HepG2 (cell line): Measurements from ENCODE around the gene HOXA7. TPM values are rescaled to one million over a fixed set of nuclear protein-coding genes. Genes with fewer than 3 reads are reported as not detected.

Experiments
- AHR ChIP-seq: IDR thresholded peaks from 2 replicates; pipeline ENCODE4 v1.6.1; 2018; ENCODE audit warnings: missing genetic modification reagents, missing compliant biosample characterization
- ATF1 ChIP-seq: IDR thresholded peaks from 2 replicates; pipeline ENCODE4 v1.6.1; 2016; ENCODE audit warnings: mild to moderate bottlenecking, control low read depth
- CERS6 ChIP-seq: sonication (generic); formaldehyde crosslinking; IDR thresholded peaks from 2 replicates; pipeline ENCODE4 v1.5.0; 2020; ENCODE audit warnings: missing genetic modification reagents
- HNRNPH1 ChIP-seq: fragments of 200-400 bp; formaldehyde crosslinking; optimal IDR thresholded peaks from 2 replicates; pipeline ENCODE3; 2017; ENCODE audit warnings: mild to moderate bottlenecking, low read depth, low read length
- JDP2 ChIP-seq: sonication (generic); formaldehyde crosslinking; IDR thresholded peaks from 2 replicates; pipeline ENCODE4 v1.8.1; 2022; ENCODE audit warnings: missing genetic modification reagents, borderline replicate concordance
- KAT7 ChIP-seq: IDR thresholded peaks from 2 replicates; pipeline ENCODE4 v1.6.1; 2018; ENCODE audit warnings: borderline replicate concordance, missing compliant biosample characterization
- MEF2D ChIP-seq: sonication (generic); formaldehyde crosslinking; IDR thresholded peaks from 2 replicates; pipeline ENCODE4 v1.5.1; 2020; ENCODE audit warnings: mild to moderate bottlenecking, missing genetic modification reagents
- MIER3 ChIP-seq: IDR thresholded peaks from 2 replicates; pipeline ENCODE4 v1.6.1; 2016; ENCODE audit warnings: missing compliant biosample characterization, borderline replicate concordance
- NFE2L1 ChIP-seq: sonication (generic); formaldehyde crosslinking; IDR thresholded peaks from 2 replicates; pipeline ENCODE4 v1.4.0; 2020; ENCODE audit warnings: missing genetic modification reagents, mild to moderate bottlenecking, borderline replicate concordance
- NR2C2 ChIP-seq: sonication (generic); formaldehyde crosslinking; IDR thresholded peaks from 2 replicates; pipeline ENCODE4 v1.4.0; 2020; ENCODE audit warnings: missing genetic modification reagents, mild to moderate bottlenecking, moderate library complexity, borderline replicate concordance
- POLR2AphosphoS5 ChIP-seq: IDR thresholded peaks from 2 replicates; pipeline ENCODE4 v1.6.1; 2012; ENCODE audit warnings: low read depth, low read length
- POLR2G ChIP-seq: fragments of 200-400 bp; formaldehyde crosslinking; IDR thresholded peaks from 2 replicates; pipeline ENCODE4 v1.6.1; 2018; ENCODE audit warnings: mild to moderate bottlenecking, low read depth, low read length, moderate library complexity
- RBM39 ChIP-seq: fragments of 200-400 bp; formaldehyde crosslinking; IDR thresholded peaks from one replicate; pipeline ENCODE4 v1.6.1; 2018; ENCODE audit warnings: antibody characterized with exemption, mild to moderate bottlenecking, low read depth, low read length; ENCODE audit not compliant: poor library complexity, severe bottlenecking
- REL ChIP-seq: sonication (generic); formaldehyde crosslinking; conservative IDR thresholded peaks from 2 replicates; pipeline ENCODE4 v1.8.0; 2022; ENCODE audit warnings: mild to moderate bottlenecking, missing genetic modification reagents, moderate library complexity
- STAG1 ChIP-seq: sonication (generic); formaldehyde crosslinking; IDR thresholded peaks from 2 replicates; pipeline ENCODE4 v1.4.0; 2020; ENCODE audit warnings: missing genetic modification reagents
- ZNF367 ChIP-seq: sonication (generic); formaldehyde crosslinking; IDR thresholded peaks from 2 replicates; pipeline ENCODE4 v1.4.0; 2020; ENCODE audit warnings: missing genetic modification reagents, borderline replicate concordance
- ZNF414 ChIP-seq: sonication (generic); formaldehyde crosslinking; IDR thresholded peaks from 2 replicates; pipeline ENCODE4 v1.5.0; 2020; ENCODE audit warnings: missing genetic modification reagents
- ZNF431 ChIP-seq: sonication (generic); formaldehyde crosslinking; IDR thresholded peaks from 2 replicates; pipeline ENCODE4 v1.9.0; 2022; ENCODE audit warnings: missing genetic modification reagents, low read depth, mild to moderate bottlenecking, borderline replicate concordance
- ZNF501 ChIP-seq: sonication (generic); formaldehyde crosslinking; IDR thresholded peaks from 2 replicates; pipeline ENCODE4 v1.5.1; 2020; ENCODE audit warnings: mild to moderate bottlenecking, moderate library complexity, missing genetic modification reagents
- ZNF614 ChIP-seq: IDR thresholded peaks from 2 replicates; pipeline ENCODE4 v1.6.1; 2018; ENCODE audit warnings: missing biosample characterization, missing genetic modification reagents, inconsistent platforms, borderline replicate concordance
- ZNF766 ChIP-seq: sonication (generic); formaldehyde crosslinking; IDR thresholded peaks from 2 replicates; pipeline ENCODE4 v1.5.0; 2020; ENCODE audit warnings: missing genetic modification reagents, borderline replicate concordance
- ZNF792 ChIP-seq: IDR thresholded peaks from 2 replicates; pipeline ENCODE4 v1.6.1; 2016
- ZNF879 ChIP-seq: sonication (generic); formaldehyde crosslinking; IDR thresholded peaks from 2 replicates; pipeline ENCODE4 v1.8.1; 2023; ENCODE audit warnings: missing genetic modification reagents
- polyA plus RNA-seq, 8 experiments: library from polyadenylated mRNA; depleted of rRNA in 3 of 8; stranded (reverse) in 7 of 8; unstranded in 1 of 8; fragments of >200 nt; fragmentation: Illumina TruSeq in 4 of 8; extraction: Trizol in 4 of 8; gene quantifications; 2 replicates each; pipeline versions ENCODE4 v1.2.1 to v1.2.3, GENCODE V29; 2011 to 2016; ENCODE audit warnings: low read depth in 4 of 8, missing spikeins in 1 of 8, mixed read lengths in 1 of 8; ENCODE audit not compliant: insufficient read depth in 1 of 8
- total RNA-seq, 5 experiments: library from RNA; depleted of rRNA; stranded (reverse); fragments of >200 nt; fragmentation: Illumina TruSeq; extraction: Trizol; gene quantifications; 2 replicates each; pipeline ENCODE4 v1.2.3, GENCODE V29; 2016; ENCODE audit warnings: low read depth in 1 of 5
- TF ChIP-seq, protein P1 (sequence below): sonication (generic); formaldehyde crosslinking; IDR thresholded peaks from 2 replicates; pipeline ENCODE4 v1.5.1; 2020; ENCODE audit warnings: missing genetic modification reagents, mild to moderate bottlenecking, borderline replicate concordance
- TF ChIP-seq, protein P2 (sequence below): sonication (generic); formaldehyde crosslinking; IDR thresholded peaks from 2 replicates; pipeline ENCODE4 v1.5.0; 2020; ENCODE audit warnings: mild to moderate bottlenecking, missing genetic modification reagents

The HOXA7 gene
- total and polyA plus RNA-seq, 2 of the 13 experiments (the other 11 are each of a cell fraction or from before 2014, with no cell fraction given): 0.05 TPM; not detected in 1

DNA sequence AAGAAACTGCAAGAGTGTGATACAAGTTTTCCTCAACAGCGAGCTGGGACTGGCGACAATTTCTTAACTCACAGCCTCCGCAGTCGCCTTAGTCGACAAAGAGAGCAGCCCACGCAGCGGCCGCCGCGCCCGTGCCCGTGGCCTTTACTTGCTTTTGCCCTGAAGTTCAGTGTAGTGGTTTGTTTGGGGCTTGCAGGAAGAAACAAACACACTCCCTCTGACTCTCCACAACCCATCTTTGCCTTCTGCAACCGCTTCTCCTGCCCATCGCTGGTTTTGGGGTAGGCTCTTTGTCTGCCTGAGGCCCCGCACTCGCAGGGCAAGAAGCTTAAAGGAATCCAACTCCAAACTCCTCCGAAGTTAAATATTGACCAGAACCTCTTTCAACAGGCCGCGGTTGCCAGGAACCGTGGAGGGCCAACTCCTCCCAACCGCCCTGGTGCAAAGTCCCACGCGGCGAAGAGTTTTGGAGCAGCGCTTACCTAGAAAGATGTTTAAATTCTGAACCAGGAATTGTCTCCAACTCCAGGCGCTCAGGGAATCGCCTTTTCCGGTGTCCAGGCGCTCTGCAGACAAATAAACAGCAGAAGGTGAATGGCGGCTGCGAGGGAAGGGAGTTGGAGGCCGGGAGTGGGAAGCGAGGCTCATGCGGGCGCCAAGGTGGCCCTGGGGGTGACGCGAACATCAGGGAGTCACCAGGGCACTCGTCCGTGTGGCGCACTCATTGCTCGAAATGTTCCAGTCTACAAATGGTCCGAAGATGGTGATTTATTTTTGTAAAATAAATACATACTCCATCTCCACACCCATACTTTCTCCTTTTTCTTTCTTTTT, 34.2 kb downstream of the HOXA7 start (continued):
- TF ChIP-seq ZNF367 (CRISPR knock-in tag) (no peak), POLR2AphosphoS5 (peak; percentile 93), POLR2G (peak; percentile 97), REL (no peak), NFE2L1 (CRISPR knock-in tag) (no peak), ZNF792 (CRISPR knock-in tag) (0 out of 2 replicates have a peak, but pooled peaks have one; percentile 64), ZNF614 (CRISPR knock-in tag) (peak; percentile 67), ZNF501 (CRISPR knock-in tag) (peak; percentile 76), ZNF766 (no peak; the same call in 1 of the 2 replicates), ZNF879 (CRISPR knock-in tag) (no peak), ZNF431 (CRISPR knock-in tag) (0 out of 2 replicates have a peak, but pooled peaks have one; percentile 42), HNRNPH1 (no peak), RBM39 (no peak), NR2C2 (CRISPR knock-in tag) (no peak), ZNF414 (CRISPR knock-in tag) (no peak), AHR (no peak), CERS6 (CRISPR knock-in tag) (no peak), KAT7 (CRISPR knock-in tag) (0 out of 2 replicates have a peak, but pooled peaks have one; percentile 31), JDP2 (CRISPR knock-in tag) (no peak), ATF1 (CRISPR knock-in tag) (no peak), STAG1 (peak; percentile 9; the same call in 1 of the 2 replicates), MIER3 (no peak), MEF2D (0 out of 2 replicates have a peak, but pooled peaks have one; percentile 38)
- TF ChIP-seq, protein P1, sequence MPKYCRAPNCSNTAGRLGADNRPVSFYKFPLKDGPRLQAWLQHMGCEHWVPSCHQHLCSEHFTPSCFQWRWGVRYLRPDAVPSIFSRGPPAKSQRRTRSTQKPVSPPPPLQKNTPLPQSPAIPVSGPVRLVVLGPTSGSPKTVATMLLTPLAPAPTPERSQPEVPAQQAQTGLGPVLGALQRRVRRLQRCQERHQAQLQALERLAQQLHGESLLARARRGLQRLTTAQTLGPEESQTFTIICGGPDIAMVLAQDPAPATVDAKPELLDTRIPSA: no peak
- TF ChIP-seq, protein P2, sequence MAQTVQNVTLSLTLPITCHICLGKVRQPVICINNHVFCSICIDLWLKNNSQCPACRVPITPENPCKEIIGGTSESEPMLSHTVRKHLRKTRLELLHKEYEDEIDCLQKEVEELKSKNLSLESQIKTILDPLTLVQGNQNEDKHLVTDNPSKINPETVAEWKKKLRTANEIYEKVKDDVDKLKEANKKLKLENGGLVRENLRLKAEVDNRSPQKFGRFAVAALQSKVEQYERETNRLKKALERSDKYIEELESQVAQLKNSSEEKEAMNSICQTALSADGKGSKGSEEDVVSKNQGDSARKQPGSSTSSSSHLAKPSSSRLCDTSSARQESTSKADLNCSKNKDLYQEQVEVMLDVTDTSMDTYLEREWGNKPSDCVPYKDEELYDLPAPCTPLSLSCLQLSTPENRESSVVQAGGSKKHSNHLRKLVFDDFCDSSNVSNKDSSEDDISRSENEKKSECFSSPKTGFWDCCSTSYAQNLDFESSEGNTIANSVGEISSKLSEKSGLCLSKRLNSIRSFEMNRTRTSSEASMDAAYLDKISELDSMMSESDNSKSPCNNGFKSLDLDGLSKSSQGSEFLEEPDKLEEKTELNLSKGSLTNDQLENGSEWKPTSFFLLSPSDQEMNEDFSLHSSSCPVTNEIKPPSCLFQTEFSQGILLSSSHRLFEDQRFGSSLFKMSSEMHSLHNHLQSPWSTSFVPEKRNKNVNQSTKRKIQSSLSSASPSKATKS (CRISPR knock-in tag): no peak
